ENCODE data around the gene LARGE1.

Gene LARGE1

DNA sequence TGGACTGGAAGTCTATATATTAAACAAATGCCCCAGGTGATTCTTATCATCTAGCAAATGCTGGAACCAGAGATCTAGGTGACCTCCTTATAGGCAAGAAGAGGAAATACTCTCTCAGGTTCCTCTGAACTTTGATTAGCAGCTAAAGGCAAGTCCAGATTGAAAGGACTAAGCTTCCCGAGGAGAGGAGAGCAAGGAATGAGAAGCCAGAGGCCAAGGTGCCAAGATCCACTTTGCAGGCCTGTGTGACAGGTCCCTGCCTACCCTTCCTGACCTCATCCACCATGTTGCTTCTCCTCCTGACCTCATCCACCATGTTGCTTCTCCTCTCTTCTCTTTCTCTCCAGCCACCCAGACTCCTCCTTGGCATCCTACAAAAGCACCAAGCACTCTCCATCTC is 173.2 kb downstream of the LARGE1 start:
- Histone ChIP-seq H3K9ac (ENCODE audit: low read depth, low read length, poor library complexity, severe bottlenecking) (no peak overlapping the region), H3F3A (ENCODE audit: low read depth) (no peaks in the 10 kb centered on the region), H3K36me3 (ENCODE audit: insufficient read depth, low read length) (no peaks in the 10 kb centered on the region), H4K20me1 (ENCODE audit: insufficient read depth, low read length, poor library complexity, severe bottlenecking) (no peaks in the 10 kb centered on the region), H3K9me2 (replicated peaks; ENCODE audit: low read depth, low read length) (no peaks in the 10 kb centered on the region), H2AFZ (ENCODE audit: low read length) (no peak overlapping the region), H3K4me3 (ENCODE audit: low read length, poor library complexity, severe bottlenecking) (no peak overlapping the region), H3K27me3 (ENCODE audit: insufficient read depth, low read length, poor library complexity, severe bottlenecking) (no peaks in the 10 kb centered on the region), H3K4me1 (ENCODE audit: insufficient read depth, low read length, poor library complexity, severe bottlenecking) (no peaks in the 10 kb centered on the region), H3K79me2 (ENCODE audit: insufficient read depth, low read length) (no peaks in the 10 kb centered on the region), H3K9me3 (ENCODE audit: insufficient read depth, low read depth, low read length) (peaks cover 3% of the 10 kb centered on the region; the same call in 1 of the 2 replicates), H3K4me2 (ENCODE audit: low read depth, low read length, poor library complexity, severe bottlenecking) (no peak overlapping the region)
- TF ChIP-seq EZH2phosphoT487 (IDR thresholded peaks at IDR 0.05; ENCODE audit: borderline replicate concordance) = no peak
- TF ChIP-seq, protein P1, sequence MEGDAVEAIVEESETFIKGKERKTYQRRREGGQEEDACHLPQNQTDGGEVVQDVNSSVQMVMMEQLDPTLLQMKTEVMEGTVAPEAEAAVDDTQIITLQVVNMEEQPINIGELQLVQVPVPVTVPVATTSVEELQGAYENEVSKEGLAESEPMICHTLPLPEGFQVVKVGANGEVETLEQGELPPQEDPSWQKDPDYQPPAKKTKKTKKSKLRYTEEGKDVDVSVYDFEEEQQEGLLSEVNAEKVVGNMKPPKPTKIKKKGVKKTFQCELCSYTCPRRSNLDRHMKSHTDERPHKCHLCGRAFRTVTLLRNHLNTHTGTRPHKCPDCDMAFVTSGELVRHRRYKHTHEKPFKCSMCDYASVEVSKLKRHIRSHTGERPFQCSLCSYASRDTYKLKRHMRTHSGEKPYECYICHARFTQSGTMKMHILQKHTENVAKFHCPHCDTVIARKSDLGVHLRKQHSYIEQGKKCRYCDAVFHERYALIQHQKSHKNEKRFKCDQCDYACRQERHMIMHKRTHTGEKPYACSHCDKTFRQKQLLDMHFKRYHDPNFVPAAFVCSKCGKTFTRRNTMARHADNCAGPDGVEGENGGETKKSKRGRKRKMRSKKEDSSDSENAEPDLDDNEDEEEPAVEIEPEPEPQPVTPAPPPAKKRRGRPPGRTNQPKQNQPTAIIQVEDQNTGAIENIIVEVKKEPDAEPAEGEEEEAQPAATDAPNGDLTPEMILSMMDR (conservative IDR thresholded peaks at IDR 0.05; ENCODE audit: low read length) = no peak

DNA sequence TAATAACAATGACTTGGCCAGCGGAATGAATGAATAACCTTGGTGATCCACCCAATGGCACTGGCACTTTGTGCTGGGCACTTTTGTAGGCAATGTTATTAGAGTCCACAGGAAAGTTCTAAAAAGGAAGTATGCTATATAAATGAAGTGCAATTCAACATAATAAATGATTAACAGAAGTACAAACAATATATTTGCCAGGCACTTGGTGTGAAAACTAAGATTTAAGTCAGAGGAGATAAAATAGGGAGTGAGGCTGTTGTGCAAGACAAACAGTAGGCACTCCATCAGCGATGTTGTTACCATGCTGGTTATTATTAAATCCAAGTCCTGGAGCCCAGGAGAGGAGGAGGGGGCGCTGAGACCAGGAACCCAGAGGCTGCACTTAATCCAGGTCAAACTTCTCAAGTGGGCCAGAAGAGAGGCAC is 173.8 kb downstream of the LARGE1 start:
- H3K4me1 ChIP-seq (ENCODE audit: insufficient read depth, low read length, poor library complexity, severe bottlenecking) = no peaks in the 10 kb centered on the region
- no peaks in the 10 kb centered on the region for H3F3A ChIP-seq (ENCODE audit: low read depth)
- no peak overlapping the region for H2AFZ ChIP-seq (ENCODE audit: low read length)
- peaks cover 3% of the 10 kb centered on the region; the same call in 1 of the 2 replicates for H3K9me3 ChIP-seq (ENCODE audit: insufficient read depth, low read depth, low read length)
- H3K79me2 ChIP-seq (ENCODE audit: insufficient read depth, low read length) = no peaks in the 10 kb centered on the region
- H3K9me2 ChIP-seq (replicated peaks; ENCODE audit: low read depth, low read length) = no peaks in the 10 kb centered on the region
- H3K36me3 ChIP-seq (ENCODE audit: insufficient read depth, low read length) = no peaks in the 10 kb centered on the region
- no peak overlapping the region for H3K9ac ChIP-seq (ENCODE audit: low read depth, low read length, poor library complexity, severe bottlenecking)
- H3K4me3 ChIP-seq (ENCODE audit: low read length, poor library complexity, severe bottlenecking) = no peak overlapping the region
- H3K27me3 ChIP-seq (ENCODE audit: insufficient read depth, low read length, poor library complexity, severe bottlenecking) = no peaks in the 10 kb centered on the region
- H3K4me2 ChIP-seq (ENCODE audit: low read depth, low read length, poor library complexity, severe bottlenecking) = no peak overlapping the region
- no peaks in the 10 kb centered on the region for H4K20me1 ChIP-seq (ENCODE audit: insufficient read depth, low read length, poor library complexity, severe bottlenecking)
- no peak for TF ChIP-seq EZH2phosphoT487 (IDR thresholded peaks at IDR 0.05; ENCODE audit: borderline replicate concordance)
- TF ChIP-seq, protein P1 (conservative IDR thresholded peaks at IDR 0.05; ENCODE audit: low read length) = no peak

DNA sequence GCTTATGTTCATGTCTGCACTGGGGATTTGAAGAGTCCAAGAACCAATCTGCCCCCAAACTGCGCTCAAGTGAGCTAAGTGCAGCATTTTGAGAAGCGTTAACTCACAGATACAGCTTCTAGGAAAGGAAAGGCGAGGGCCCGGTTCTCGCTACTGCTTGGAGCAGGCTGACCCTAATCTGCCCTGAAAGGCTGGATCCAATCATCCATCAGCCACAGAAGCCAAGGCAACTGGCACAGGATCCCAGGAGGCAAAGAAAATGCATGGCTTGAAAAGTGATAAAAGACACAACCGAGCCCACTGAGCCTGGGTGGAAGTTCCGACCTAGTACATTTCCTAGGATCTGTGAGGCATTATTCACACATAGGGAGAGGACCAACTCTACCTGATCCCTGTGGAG is 174.8 kb downstream of the LARGE1 start:
- no peaks in the 10 kb centered on the region for H3K4me1 ChIP-seq (ENCODE audit: insufficient read depth, low read length, poor library complexity, severe bottlenecking)
- H3K9me3 ChIP-seq (ENCODE audit: insufficient read depth, low read depth, low read length) = peaks cover 7% of the 10 kb centered on the region; the same call in 1 of the 2 replicates
- H3K9me2 ChIP-seq (replicated peaks; ENCODE audit: low read depth, low read length) = no peaks in the 10 kb centered on the region
- TF ChIP-seq, protein P1 (conservative IDR thresholded peaks at IDR 0.05; ENCODE audit: low read length) = no peak
- no peak for TF ChIP-seq EZH2phosphoT487 (IDR thresholded peaks at IDR 0.05; ENCODE audit: borderline replicate concordance)
- no peak overlapping the region for H3K9ac ChIP-seq (ENCODE audit: low read depth, low read length, poor library complexity, severe bottlenecking)
- H3F3A ChIP-seq (ENCODE audit: low read depth) = no peaks in the 10 kb centered on the region
- no peaks in the 10 kb centered on the region for H3K36me3 ChIP-seq (ENCODE audit: insufficient read depth, low read length)
- no peaks in the 10 kb centered on the region for H3K79me2 ChIP-seq (ENCODE audit: insufficient read depth, low read length)
- H3K4me3 ChIP-seq (ENCODE audit: low read length, poor library complexity, severe bottlenecking) = no peak overlapping the region
- no peak overlapping the region for H3K4me2 ChIP-seq (ENCODE audit: low read depth, low read length, poor library complexity, severe bottlenecking)
- no peak overlapping the region for H2AFZ ChIP-seq (ENCODE audit: low read length)
- no peaks in the 10 kb centered on the region for H3K27me3 ChIP-seq (ENCODE audit: insufficient read depth, low read length, poor library complexity, severe bottlenecking)
- no peaks in the 10 kb centered on the region for H4K20me1 ChIP-seq (ENCODE audit: insufficient read depth, low read length, poor library complexity, severe bottlenecking)
